ENCODE measurements around the gene RSBN1. TPM values are rescaled to one million over a fixed set of nuclear protein-coding genes. Genes with fewer than 3 reads are reported as not detected.

RSBN1 gene
- 30.2 and 40.1 TPM in 2 replicates for total RNA-seq (ENCODE audit: low replicate concordance)

- H3K27me3 Mint-ChIP-seq (ENCODE audit: insufficient read depth, low read depth) = peaks cover 4% of the 10 kb centered on the region
- no peak for TF ChIP-seq CTCF (IDR thresholded peaks at IDR 0.05)
- TF ChIP-seq EZH2phosphoT487 (IDR thresholded peaks at IDR 0.05) = no peak
- no peak for TF ChIP-seq EZH2 (IDR thresholded peaks at IDR 0.05)
- Histone ChIP-seq H3K27me3 (no peaks in the 10 kb centered on the region), H3K4me1 (peaks cover 19% of the 10 kb centered on the region), H3K27ac (peak within 1 kb of the TSS; percentile 70), H3K36me3 (peaks cover 7% of the 10 kb centered on the region), H3K79me2 (ENCODE audit: low read depth) (peaks cover 48% of the 10 kb centered on the region), H3K9me3 (ENCODE audit: low read depth) (no peaks in the 10 kb centered on the region), H3K4me3 (peak within 1 kb of the TSS; percentile 94), H3F3A (ENCODE audit: low read depth) (peaks cover 21% of the 10 kb centered on the region), H3K9ac (peak within 1 kb of the TSS; percentile 72), H4K20me1 (ENCODE audit: low read depth) (peaks cover 35% of the 10 kb centered on the region), H3K4me2 (peak within 1 kb of the TSS; percentile 91), H2AFZ (replicated peaks) (peak within 1 kb of the TSS; percentile 64)
- H3K4me3 Mint-ChIP-seq = peak within 1 kb of the TSS; percentile 100
- peaks cover 9% of the 10 kb centered on the region for H3K9me3 Mint-ChIP-seq
- peak within 1 kb of the TSS; percentile 99 for H3K27ac Mint-ChIP-seq
- H3K36me3 Mint-ChIP-seq = peaks cover 15% of the 10 kb centered on the region
- H3K4me1 Mint-ChIP-seq = peaks cover 21% of the 10 kb centered on the region
- peak; percentile 99 for DNase-seq (ENCODE audit: low spot score)
These were observed at the start of gene RSBN1 for GRCh38 chr1:113811888-113812660. Gene RSBN1 (minus strand): TSS chr1:113812476. CDS start chr1:113812412, 64 bp downstream.

GRCh38 chr1:113861641-113862040, 49.4 kb upstream of the RSBN1 start:
- no peak overlapping the region for H2AFZ ChIP-seq (replicated peaks)
- H3F3A ChIP-seq (ENCODE audit: low read depth) = no peaks in the 10 kb centered on the region
- H3K9ac ChIP-seq = no peak overlapping the region
- H3K27me3 ChIP-seq = no peaks in the 10 kb centered on the region
- H4K20me1 ChIP-seq (ENCODE audit: low read depth) = no peaks in the 10 kb centered on the region
- H3K4me3 ChIP-seq = no peak overlapping the region
- TF ChIP-seq CTCF (IDR thresholded peaks at IDR 0.05) = no peak
- no peak for TF ChIP-seq EZH2phosphoT487 (IDR thresholded peaks at IDR 0.05)
- TF ChIP-seq EZH2 (IDR thresholded peaks at IDR 0.05) = no peak
- H3K36me3 Mint-ChIP-seq = no peaks in the 10 kb centered on the region
- H3K9me3 ChIP-seq (ENCODE audit: low read depth) = no peaks in the 10 kb centered on the region
- H3K4me1 Mint-ChIP-seq = no peaks in the 10 kb centered on the region
- H3K27ac ChIP-seq = no peak overlapping the region
- DNase-seq (ENCODE audit: low spot score) = no peak
- H3K27ac Mint-ChIP-seq = no peak overlapping the region
- no peaks in the 10 kb centered on the region for H3K9me3 Mint-ChIP-seq
- no peak overlapping the region for H3K4me3 Mint-ChIP-seq
- H3K36me3 ChIP-seq = no peaks in the 10 kb centered on the region
- peaks cover 2% of the 10 kb centered on the region for H3K27me3 Mint-ChIP-seq (ENCODE audit: insufficient read depth, low read depth)
- H3K79me2 ChIP-seq (ENCODE audit: low read depth) = no peaks in the 10 kb centered on the region
- no peaks in the 10 kb centered on the region for H3K4me1 ChIP-seq
- no peak overlapping the region for H3K4me2 ChIP-seq

- TF ChIP-seq EZH2 (IDR thresholded peaks at IDR 0.05) (no peak), CTCF (IDR thresholded peaks at IDR 0.05) (no peak), EZH2phosphoT487 (IDR thresholded peaks at IDR 0.05) (no peak)
- no peak overlapping the region for H3K4me2 ChIP-seq
- no peaks in the 10 kb centered on the region for H3K9me3 Mint-ChIP-seq
- DNase-seq (ENCODE audit: low spot score) = no peak
- H3K9me3 ChIP-seq (ENCODE audit: low read depth) = no peaks in the 10 kb centered on the region
- no peak overlapping the region for H3K9ac ChIP-seq
- H3K4me1 ChIP-seq = no peaks in the 10 kb centered on the region
- H4K20me1 ChIP-seq (ENCODE audit: low read depth) = no peaks in the 10 kb centered on the region
- H3K27ac Mint-ChIP-seq = no peak overlapping the region
- H3K27me3 Mint-ChIP-seq (ENCODE audit: insufficient read depth, low read depth) = peaks cover 2% of the 10 kb centered on the region
- no peak overlapping the region for H3K4me3 ChIP-seq
- no peak overlapping the region for H3K4me3 Mint-ChIP-seq
- H3K36me3 ChIP-seq = no peaks in the 10 kb centered on the region
- H3K27ac ChIP-seq = no peak overlapping the region
- H3K79me2 ChIP-seq (ENCODE audit: low read depth) = no peaks in the 10 kb centered on the region
- no peaks in the 10 kb centered on the region for H3K4me1 Mint-ChIP-seq
- H3K36me3 Mint-ChIP-seq = no peaks in the 10 kb centered on the region
- no peaks in the 10 kb centered on the region for H3F3A ChIP-seq (ENCODE audit: low read depth)
- H3K27me3 ChIP-seq = no peaks in the 10 kb centered on the region
- H2AFZ ChIP-seq (replicated peaks) = no peak overlapping the region
These were observed 48.6 kb upstream of the RSBN1 start for GRCh38 chr1:113860891-113861290.

Measured in neural progenitor cell (in vitro differentiated cells).